ENCODE measurements around the gene PCARE.
"Not testable (repeated sequence)": the region's sequence is repeated elsewhere in the genome, so short reads cannot be mapped to it uniquely, and the experiment has no call there.

The PCARE gene

DNA sequence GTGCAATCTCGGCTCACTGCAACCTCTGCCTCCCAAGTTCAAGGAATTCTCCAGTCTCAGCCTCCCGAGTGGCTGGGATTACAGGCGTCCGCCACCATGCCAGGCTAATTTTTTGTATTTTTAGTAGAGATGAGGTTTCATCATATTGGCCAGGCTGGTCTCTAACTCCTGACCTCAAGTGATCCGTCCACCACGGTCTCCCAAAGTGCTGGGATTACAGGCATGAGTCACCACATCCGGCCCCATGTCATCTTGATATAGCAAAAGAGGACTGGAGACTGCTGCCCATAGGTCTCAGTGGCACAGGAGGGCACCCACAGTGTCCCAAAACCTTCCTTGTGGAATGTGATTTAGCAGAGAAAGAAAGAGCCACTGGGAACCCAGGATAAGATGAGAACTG, 16.0 kb upstream of the PCARE start:
- not testable (repeated sequence) for DNase-seq

- no peak for DNase-seq
Observed at GRCh38 chr2:29084554-29084953, 10.2 kb upstream of the PCARE start.

DNA sequence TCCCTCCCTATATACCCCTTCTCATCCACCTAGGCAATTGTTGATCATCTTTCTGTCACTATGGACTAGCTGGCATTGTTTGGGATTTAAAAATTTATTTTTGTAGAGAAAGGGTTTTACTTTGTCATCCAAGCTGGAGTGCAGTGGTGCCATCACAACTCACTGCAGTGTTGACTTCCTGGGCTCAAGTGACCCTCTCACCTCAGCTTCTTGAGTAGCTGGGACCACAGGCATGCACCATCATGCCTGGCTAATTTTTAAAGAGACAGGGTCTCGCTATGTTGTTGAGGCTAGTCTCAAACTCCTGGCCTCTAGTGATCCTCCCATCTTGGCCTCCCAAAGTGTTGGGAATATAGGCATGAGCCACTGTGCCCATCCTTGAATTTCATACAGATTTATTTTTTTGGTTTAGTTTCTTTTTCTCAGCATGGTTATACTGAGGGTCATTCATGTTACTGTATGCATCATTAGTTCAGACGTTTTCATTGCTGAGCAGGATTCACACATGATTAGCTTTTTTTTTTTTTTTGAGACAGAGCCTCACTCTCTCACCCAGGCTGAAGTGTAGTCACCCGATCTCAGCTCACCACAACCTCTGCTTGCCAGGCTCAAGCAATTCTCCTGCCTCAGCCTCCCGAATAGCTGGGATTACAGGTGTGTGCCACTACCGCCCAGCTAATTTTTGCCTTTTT, 8.6 kb upstream of the PCARE start:
- no peak for DNase-seq

DNA sequence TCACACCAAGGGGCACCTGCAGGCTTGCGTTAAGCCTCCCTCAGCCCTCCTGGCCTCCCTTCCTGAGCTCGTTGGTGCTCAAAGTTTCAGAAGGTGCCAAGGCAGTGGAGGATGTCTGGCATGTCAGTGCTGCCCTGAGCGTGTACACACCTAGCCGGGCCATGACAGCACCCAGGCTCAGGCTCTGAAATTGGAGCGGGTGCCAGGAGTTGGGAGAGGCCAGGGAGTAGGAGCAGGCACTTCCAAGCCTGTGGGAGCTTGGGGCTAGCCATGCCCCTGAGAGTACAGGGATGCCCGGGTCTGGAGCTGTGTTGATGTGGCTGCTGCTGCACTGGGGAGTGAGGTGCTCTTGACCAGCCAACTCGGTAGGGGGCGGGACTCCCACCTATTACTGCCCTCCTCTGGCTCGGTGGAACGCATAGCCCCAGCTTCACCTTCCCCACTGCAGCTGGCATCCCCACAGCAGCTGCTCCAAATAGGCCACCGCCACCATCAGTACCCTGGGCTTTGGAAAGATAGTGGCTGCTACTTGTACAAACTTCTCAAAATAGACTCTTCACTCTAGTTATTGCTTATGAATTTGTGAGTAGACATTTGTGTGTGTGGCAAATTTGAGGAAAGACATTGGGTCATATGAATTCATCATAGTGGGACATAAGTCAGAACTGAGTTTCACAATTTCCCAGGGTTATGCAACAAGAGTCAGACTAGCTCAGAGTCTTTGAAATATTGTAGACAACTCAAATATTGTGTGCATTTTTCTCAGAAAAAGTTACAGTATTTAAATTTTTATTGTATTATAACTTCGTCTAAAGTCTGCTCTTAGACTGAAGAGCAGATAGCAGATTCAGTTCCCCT, 6.8 kb upstream of the PCARE start:
- no peak for DNase-seq

DNA sequence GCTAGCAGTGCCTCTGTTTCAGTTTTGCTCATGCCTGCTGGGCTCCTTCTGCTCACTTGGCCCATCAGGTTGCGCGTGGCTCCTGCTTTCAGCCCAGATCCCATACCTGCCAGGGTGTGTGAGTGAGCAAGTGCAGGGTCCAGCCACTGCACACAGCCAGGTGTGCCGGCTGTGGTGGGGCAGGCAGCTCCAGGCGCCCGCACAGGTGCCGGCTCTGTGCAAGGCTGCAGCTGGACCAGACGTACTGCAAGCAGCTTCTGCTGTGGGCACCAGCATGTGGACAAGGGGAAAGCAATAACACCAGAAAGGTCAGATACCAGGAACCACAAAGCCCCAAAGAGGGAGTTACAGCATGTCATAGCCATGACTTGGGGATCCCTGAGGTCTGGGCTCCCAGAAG, 5.6 kb upstream of the PCARE start:
- DNase-seq = no peak

DNA sequence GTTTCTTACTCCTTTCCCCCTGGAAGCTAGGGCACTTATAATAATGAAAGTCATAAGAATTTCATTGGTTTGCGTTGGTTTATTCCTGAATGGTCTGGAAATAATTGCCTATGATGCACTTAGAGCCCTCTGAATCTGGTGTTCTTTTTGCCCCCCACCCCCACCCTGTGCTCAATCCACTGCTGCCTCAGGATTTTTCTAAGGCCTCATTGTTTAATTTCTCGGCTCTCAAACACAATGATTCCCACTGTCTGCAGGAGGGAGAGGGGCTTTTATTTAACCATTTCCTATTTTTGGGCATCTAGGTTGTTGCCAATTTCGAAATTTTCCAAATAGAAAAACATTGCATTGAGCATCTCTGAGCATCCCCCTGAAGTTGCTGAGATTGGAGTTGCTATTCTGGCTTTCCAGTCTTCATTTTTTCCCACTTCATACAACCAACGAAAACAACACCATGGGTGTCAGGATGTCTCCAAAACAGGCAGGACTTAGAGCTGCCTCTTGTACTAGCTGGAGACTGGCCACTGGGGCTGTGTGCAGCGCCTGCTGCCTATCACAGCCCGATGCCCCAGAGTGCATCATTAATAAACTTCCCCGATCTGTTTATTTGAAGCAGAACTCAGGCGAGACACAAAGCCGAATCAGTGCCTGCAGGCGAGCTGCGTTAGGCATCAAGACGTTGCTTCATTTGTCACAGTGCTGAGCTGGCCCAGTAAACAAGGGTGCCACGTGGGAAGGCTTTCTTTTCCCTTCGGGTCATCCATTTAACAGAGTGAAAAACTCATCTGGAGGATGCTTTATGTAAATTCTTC, 1.8 kb upstream of the PCARE start:
- no peak for DNase-seq

DNA sequence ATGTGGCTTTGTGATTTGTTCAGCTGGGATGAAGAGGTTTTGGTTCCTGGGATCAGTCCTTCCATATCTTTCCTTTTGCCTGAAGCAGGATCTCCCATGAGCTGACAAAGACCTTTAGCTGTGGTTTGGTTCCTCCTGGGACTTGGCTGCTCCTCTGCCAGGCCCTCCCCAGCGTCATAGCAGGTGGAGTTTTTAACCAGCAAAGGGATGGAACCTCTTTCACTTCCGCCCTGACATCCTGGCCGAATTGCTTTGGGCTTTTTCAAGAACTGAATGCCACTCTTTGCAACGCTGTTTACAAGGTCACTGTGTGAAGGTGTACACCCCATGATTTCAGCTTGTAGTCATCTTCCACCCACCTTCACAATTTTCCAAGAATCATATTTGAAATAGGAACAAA, 390 bp downstream of the PCARE start:
- no peak for DNase-seq

DNA sequence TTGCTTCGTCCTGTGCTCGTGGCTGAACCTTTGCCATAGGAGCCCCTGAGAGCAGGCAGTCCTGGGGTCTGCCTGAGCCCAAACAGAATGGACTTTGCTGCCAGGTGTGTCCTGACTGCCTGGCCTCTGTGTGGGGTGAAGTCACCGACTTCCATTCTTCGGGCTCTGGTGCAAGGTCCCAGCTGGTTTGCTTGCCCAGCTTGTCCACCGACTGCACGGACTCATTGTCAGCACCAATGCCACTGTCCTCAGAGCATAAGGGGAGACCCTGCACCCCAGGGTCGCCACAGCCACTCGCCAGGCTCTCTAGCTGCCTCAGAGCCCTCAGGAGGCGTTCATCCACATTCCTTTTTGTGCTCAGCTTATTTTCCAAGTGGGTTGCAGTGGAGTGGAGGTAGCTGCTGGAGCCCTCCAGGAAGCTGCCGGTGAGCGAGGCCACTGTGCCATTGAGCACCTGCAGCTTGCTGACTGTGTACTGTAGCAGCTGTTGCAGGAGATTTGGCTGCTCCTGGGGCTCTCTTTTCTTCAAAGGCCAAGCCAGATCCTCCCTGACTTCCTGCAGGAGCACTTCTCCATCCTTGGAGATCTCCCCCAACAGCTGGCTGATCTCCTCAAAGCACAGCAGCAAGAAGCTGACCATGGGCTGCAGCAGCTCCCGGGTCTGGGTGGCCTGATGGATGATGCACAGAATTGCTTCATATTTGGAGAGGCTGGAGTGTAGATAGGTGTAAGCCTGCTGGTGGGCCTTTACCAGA, 1.2 kb downstream of the PCARE start:
- no peak for DNase-seq

DNA sequence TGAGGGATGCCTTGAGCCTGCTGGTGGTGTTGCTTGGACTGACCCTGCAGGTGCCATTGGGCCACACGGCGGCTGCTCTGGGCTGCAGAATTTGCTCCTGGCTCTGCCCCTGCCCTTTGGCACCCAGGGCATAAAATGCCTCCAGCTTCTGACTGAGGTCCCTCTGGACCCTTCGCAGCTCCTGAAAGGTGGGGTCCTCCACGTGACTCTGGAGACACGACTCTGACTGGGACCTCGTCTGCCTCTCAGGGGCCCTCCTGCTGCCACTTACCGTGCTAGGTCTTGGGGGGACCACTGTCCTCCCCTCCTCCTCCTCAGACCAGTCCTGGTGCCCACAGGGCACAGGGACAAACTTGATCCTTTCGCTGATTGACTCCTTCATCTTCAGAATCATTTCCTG, 2.1 kb downstream of the PCARE start:
- DNase-seq = no peak

GRCh38 chr2:29071032-29071975, 3.0 kb downstream of the PCARE start:
- DNase-seq = no peak

DNA sequence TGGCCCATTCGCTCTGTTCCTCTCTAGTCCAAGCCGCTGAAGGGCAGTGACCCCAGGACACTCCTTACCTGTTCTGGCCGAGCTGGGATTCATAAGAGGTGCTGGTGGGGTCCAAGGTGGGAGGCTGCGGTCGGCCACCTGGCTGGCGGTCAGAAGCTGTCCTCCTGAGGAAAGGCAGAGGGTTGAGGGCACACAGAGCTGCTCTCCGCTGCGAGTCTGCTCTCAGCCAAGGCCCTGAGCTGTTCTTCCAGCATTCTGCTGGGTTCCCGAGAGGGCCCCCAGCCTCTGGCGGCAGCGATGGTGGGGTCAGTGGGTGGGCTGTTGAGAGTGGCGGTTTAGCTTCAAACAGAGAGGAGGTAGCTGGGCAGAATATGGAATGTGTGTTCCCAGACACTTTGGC, 3.8 kb downstream of the PCARE start:
- DNase-seq = no peak

DNA sequence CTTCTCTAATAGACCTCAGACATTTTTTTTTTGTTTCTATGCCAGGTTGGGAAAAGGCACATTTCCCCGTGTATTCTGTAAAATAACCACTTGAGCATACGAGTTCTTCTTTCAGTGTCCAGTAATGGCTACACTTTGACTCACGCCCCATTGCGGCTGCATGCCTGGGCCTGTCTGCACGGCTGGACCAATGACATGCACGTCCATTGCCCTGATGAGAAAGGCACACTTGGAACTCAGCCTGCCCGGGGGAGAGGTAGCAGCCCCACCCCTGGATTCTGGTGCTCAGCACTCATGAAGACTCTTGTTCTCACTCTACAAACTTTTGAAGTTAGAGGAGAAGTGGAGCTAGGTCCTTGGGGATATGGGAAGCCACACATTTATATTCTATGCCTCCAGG, 5.8 kb downstream of the PCARE start:
- no peak for DNase-seq

- no peak for DNase-seq
Observed at GRCh38 chr2:29066997-29067605, 7.2 kb downstream of the PCARE start.

DNA sequence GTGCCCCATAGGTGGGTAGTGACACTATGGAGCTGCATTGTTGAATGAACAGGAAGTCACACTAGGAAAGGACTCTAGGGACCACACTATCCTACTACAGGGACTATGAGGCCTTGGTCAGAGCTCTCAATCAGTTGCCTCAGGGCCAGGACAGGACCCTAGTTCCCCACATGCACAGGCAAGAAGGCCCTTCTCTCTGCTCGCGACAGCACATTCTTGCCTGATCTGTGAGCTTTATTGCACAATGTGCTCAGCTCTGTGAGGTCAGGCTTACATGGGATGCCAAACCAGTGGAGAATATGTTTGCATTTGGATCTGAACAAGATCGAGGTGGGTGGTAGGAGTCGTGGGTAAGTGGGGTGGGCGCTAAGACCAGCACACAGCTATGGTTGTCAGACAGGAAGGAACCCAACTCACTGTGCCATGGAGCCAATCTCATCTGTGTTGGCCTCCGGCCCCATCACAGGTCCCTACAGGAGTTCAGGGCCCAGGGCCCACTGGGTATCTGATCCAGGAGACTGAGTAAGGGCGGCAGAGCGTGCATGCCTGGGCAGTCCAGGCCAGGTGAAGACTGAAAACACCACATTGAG, 8.0 kb downstream of the PCARE start:
- DNase-seq = no peak

GRCh38 chr2:29065068-29065811, 9.1 kb downstream of the PCARE start:
- DNase-seq = no peak

DNA sequence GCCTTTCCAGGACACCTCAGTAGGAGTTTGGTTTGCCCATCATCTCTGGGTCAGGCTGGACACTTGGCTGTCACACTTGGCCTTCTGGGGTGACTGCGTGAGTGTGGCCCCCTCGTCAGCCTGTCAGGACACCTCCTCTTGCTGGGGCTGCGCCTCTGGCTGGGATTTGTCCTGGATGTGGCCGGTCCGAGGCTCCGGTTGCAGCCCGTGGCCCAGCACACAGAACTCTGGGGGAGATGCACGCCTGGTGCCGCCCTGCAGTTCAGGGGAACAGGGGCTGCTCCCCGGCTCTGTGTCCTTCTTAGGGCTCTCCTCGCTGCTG, 9.6 kb downstream of the PCARE start:
- DNase-seq = no peak

DNA sequence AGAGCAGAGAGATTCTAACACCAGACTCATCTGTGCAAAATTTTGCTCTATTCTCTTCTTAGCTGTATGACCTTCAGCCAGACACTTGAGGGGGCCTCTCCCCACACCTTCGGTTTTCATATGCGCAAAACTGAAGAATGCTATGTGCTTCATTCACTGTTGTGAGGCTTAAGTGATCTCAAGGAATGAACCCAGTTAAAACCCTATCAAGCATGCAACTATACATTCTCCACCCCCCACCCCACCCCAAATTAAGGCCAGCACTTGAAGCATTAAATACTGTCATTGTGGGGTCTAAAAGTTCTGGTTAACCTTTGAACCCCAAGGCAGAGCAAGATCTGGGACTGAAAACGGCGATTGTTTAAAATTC, 10.0 kb downstream of the PCARE start:
- no peak for DNase-seq

DNA sequence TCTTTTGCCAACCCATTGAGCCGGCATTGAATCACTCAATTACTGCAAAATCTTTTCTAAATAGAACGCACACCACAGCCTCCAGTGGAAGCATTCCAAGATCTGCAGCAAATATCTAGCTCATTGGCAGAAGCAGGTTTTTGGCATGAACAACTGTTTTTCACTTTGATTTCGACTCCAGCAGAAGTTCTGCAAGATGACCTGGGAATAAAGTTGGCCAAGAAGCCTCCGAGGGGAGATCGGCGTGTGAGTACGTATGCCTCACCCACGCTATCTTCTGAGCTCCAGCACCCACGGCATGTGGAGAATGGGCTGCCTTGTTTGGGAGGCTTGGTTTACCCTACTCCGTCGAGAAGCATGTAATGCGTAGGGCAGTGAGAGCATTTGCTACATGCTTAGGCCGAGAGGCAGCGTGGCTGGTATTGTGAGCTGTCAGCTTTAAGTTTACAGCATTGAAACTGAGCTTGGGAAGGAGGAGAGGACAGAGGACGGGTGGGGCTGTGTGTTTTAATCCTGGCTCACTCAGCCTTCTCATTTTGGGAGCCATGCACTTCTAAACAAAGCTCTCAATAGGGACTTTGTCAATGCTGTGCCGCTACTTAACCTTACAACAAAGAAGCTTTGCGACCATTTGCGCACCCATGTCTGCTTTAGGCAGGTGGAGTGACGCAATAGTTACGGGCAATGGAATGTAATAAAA, 10.5 kb downstream of the PCARE start:
- DNase-seq = peak; percentile 14

- no peak for DNase-seq
Observed at GRCh38 chr2:29063056-29063455, 11.3 kb downstream of the PCARE start.

GRCh38 chr2:29062371-29062770, 12.0 kb downstream of the PCARE start:
- DNase-seq = no peak

Data from NCI-H446 treated with DMSO at 0.1 percent for 48 hours (cell line).